ENCODE results near the gene DUOXA1. TPM values are rescaled to one million over a fixed set of nuclear protein-coding genes. Genes with fewer than 3 reads are reported as not detected.

Gene DUOXA1
- total RNA-seq, 1 experiment from 2014 or later, result not detected

GRCh38 chr15:45116482-45117307 is 13.0 kb downstream of the DUOXA1 start:
- Histone ChIP-seq H3K27ac (no peak overlapping the region), H3K4me1 (replicated peaks) (peaks cover 2% of the 10 kb centered on the region; the same call in 1 of the 2 replicates), H3K9me3 (replicated peaks) (no peaks in the 10 kb centered on the region), H3K27me3 (replicated peaks) (peaks cover 51% of the 10 kb centered on the region), H3K4me3 (no peak overlapping the region), H3K36me3 (no peaks in the 10 kb centered on the region)
- no peak for DNase-seq (ENCODE audit: low read depth in 1 of 2, low spot score in 2 of 2)

GRCh38 chr15:45116006-45116481 is 13.6 kb downstream of the DUOXA1 start:
- Histone ChIP-seq H3K4me3 (no peak overlapping the region), H3K36me3 (no peaks in the 10 kb centered on the region), H3K4me1 (replicated peaks) (no peaks in the 10 kb centered on the region), H3K27ac (no peak overlapping the region), H3K27me3 (replicated peaks) (peaks cover 52% of the 10 kb centered on the region), H3K9me3 (replicated peaks) (no peaks in the 10 kb centered on the region)
- DNase-seq (ENCODE audit: low read depth in 1 of 2, low spot score in 2 of 2), result no peak

GRCh38 chr15:45115312-45115820 is 14.3 kb downstream of the DUOXA1 start:
- no peak overlapping the region for H3K27ac ChIP-seq
- H3K9me3 ChIP-seq (replicated peaks), result no peaks in the 10 kb centered on the region
- no peaks in the 10 kb centered on the region for H3K36me3 ChIP-seq
- no peak for DNase-seq (ENCODE audit: low read depth in 1 of 2, low spot score in 2 of 2)
- no peaks in the 10 kb centered on the region for H3K4me1 ChIP-seq (replicated peaks)
- H3K27me3 ChIP-seq (replicated peaks), result peaks cover 52% of the 10 kb centered on the region
- H3K4me3 ChIP-seq, result no peak overlapping the region

GRCh38 chr15:45114751-45115085 is 15.0 kb downstream of the DUOXA1 start:
- H3K27me3 ChIP-seq (replicated peaks), result peaks cover 52% of the 10 kb centered on the region
- no peak for DNase-seq (ENCODE audit: low read depth in 1 of 2, low spot score in 2 of 2)
- H3K4me1 ChIP-seq (replicated peaks), result no peaks in the 10 kb centered on the region
- no peaks in the 10 kb centered on the region for H3K36me3 ChIP-seq
- no peak overlapping the region for H3K4me3 ChIP-seq
- no peak overlapping the region for H3K27ac ChIP-seq
- no peaks in the 10 kb centered on the region for H3K9me3 ChIP-seq (replicated peaks)

- H3K4me3 ChIP-seq, result no peak within 1 kb of the TSS
- H3K27me3 ChIP-seq (replicated peaks), result peaks cover 52% of the 10 kb centered on the region
- H3K27ac ChIP-seq, result no peak within 1 kb of the TSS
- no peak for DNase-seq (ENCODE audit: low read depth in 1 of 2, low spot score in 2 of 2)
- no peaks in the 10 kb centered on the region for H3K36me3 ChIP-seq
- H3K9me3 ChIP-seq (replicated peaks), result no peaks in the 10 kb centered on the region
- H3K4me1 ChIP-seq (replicated peaks), result no peaks in the 10 kb centered on the region
These were observed 15.5 kb downstream of the DUOXA1 start, which contains the start of the genes DUOX2 and DUOXA2 for GRCh38 chr15:45114076-45114750. DUOX2 (minus strand) TSS chr15:45114172; CDS start chr15:45113411, 761 bp downstream. DUOXA2 (plus strand) TSS chr15:45114326; CDS start chr15:45114606, 280 bp downstream.

GRCh38 chr15:45113380-45113990 is 16.2 kb downstream of the DUOXA1 start:
- DNase-seq (ENCODE audit: low read depth in 1 of 2, low spot score in 2 of 2), result no peak
- Histone ChIP-seq H3K9me3 (replicated peaks) (no peaks in the 10 kb centered on the region), H3K27me3 (replicated peaks) (peaks cover 52% of the 10 kb centered on the region), H3K4me3 (no peak overlapping the region), H3K27ac (no peak overlapping the region), H3K36me3 (no peaks in the 10 kb centered on the region), H3K4me1 (replicated peaks) (no peaks in the 10 kb centered on the region)

GRCh38 chr15:45112591-45113379 is 16.9 kb downstream of the DUOXA1 start:
- Histone ChIP-seq H3K4me1 (replicated peaks) (no peaks in the 10 kb centered on the region), H3K4me3 (no peak overlapping the region), H3K9me3 (replicated peaks) (no peaks in the 10 kb centered on the region), H3K27me3 (replicated peaks) (peaks cover 52% of the 10 kb centered on the region), H3K36me3 (no peaks in the 10 kb centered on the region), H3K27ac (no peak overlapping the region)
- DNase-seq (ENCODE audit: low read depth in 1 of 2, low spot score in 2 of 2), result no peak

GRCh38 chr15:45112143-45112590 is 17.5 kb downstream of the DUOXA1 start:
- H3K4me3 ChIP-seq, result no peak overlapping the region
- DNase-seq (ENCODE audit: low read depth in 1 of 2, low spot score in 2 of 2), result no peak
- no peaks in the 10 kb centered on the region for H3K4me1 ChIP-seq (replicated peaks)
- H3K27me3 ChIP-seq (replicated peaks), result peaks cover 48% of the 10 kb centered on the region
- no peaks in the 10 kb centered on the region for H3K9me3 ChIP-seq (replicated peaks)
- H3K36me3 ChIP-seq, result no peaks in the 10 kb centered on the region
- no peak overlapping the region for H3K27ac ChIP-seq

GRCh38 chr15:45111390-45112142 is 18.1 kb downstream of the DUOXA1 start:
- H3K4me3 ChIP-seq, result no peak overlapping the region
- no peak overlapping the region for H3K27ac ChIP-seq
- H3K9me3 ChIP-seq (replicated peaks), result no peaks in the 10 kb centered on the region
- H3K4me1 ChIP-seq (replicated peaks), result no peaks in the 10 kb centered on the region
- no peaks in the 10 kb centered on the region for H3K36me3 ChIP-seq
- peaks cover 45% of the 10 kb centered on the region for H3K27me3 ChIP-seq (replicated peaks)
- no peak for DNase-seq (ENCODE audit: low read depth in 1 of 2, low spot score in 2 of 2)

GRCh38 chr15:45110256-45110820 is 19.3 kb downstream of the DUOXA1 start:
- Histone ChIP-seq H3K4me3 (no peak overlapping the region), H3K27me3 (replicated peaks) (peaks cover 38% of the 10 kb centered on the region), H3K27ac (no peak overlapping the region), H3K4me1 (replicated peaks) (no peaks in the 10 kb centered on the region), H3K36me3 (no peaks in the 10 kb centered on the region), H3K9me3 (replicated peaks) (no peaks in the 10 kb centered on the region)
- DNase-seq (ENCODE audit: low read depth in 1 of 2, low spot score in 2 of 2), result no peak

- DNase-seq (ENCODE audit: low read depth in 1 of 2, low spot score in 2 of 2), result no peak
- no peak overlapping the region for H3K4me3 ChIP-seq
- H3K9me3 ChIP-seq (replicated peaks), result no peaks in the 10 kb centered on the region
- H3K27me3 ChIP-seq (replicated peaks), result peaks cover 15% of the 10 kb centered on the region
- H3K4me1 ChIP-seq (replicated peaks), result no peaks in the 10 kb centered on the region
- H3K27ac ChIP-seq, result no peak overlapping the region
- no peaks in the 10 kb centered on the region for H3K36me3 ChIP-seq
These were observed 21.6 kb downstream of the DUOXA1 start for GRCh38 chr15:45107941-45108630.

All from SJSA1 (cell line).